ENCODE measurements around the gene DCTN5.

The DCTN5 gene

GRCh38 chr16:23682181-23682580 is 40.9 kb downstream of the DCTN5 start:
- Histone ChIP-seq H3K4me1 (ENCODE audit: control insufficient read depth, insufficient read depth, low read length) (peaks cover 14% of the 10 kb centered on the region), H3K27me3 (ENCODE audit: control insufficient read depth, insufficient read depth, low read length) (no peaks in the 10 kb centered on the region), H3K9ac (ENCODE audit: low read length) (no peak overlapping the region), H3K4me3 (ENCODE audit: low read depth, low read length) (no peak overlapping the region), H3K36me3 (ENCODE audit: control insufficient read depth, insufficient read depth, low read length) (peaks cover 76% of the 10 kb centered on the region), H3K9me3 (ENCODE audit: control insufficient read depth, insufficient read depth, low read depth, low read length) (no peaks in the 10 kb centered on the region), H3K27ac (ENCODE audit: low read depth, low read length) (no peak overlapping the region)

GRCh38 chr16:23683487-23683886 is 42.2 kb downstream of the DCTN5 start:
- Histone ChIP-seq H3K9me3 (ENCODE audit: control insufficient read depth, insufficient read depth, low read depth, low read length) (no peaks in the 10 kb centered on the region), H3K27me3 (ENCODE audit: control insufficient read depth, insufficient read depth, low read length) (no peaks in the 10 kb centered on the region), H3K27ac (ENCODE audit: low read depth, low read length) (no peak overlapping the region), H3K36me3 (ENCODE audit: control insufficient read depth, insufficient read depth, low read length) (peaks cover 89% of the 10 kb centered on the region), H3K4me3 (ENCODE audit: low read depth, low read length) (no peak overlapping the region), H3K4me1 (ENCODE audit: control insufficient read depth, insufficient read depth, low read length) (peaks cover 10% of the 10 kb centered on the region), H3K9ac (ENCODE audit: low read length) (peak overlapping the region; percentile 30)

GRCh38 chr16:23687034-23687808 is 46.0 kb downstream of the DCTN5 start:
- H3K27ac ChIP-seq (ENCODE audit: low read depth, low read length): no peak overlapping the region
- no peak overlapping the region for H3K4me3 ChIP-seq (ENCODE audit: low read depth, low read length)
- H3K9me3 ChIP-seq (ENCODE audit: control insufficient read depth, insufficient read depth, low read depth, low read length): no peaks in the 10 kb centered on the region
- no peaks in the 10 kb centered on the region for H3K27me3 ChIP-seq (ENCODE audit: control insufficient read depth, insufficient read depth, low read length)
- peaks cover 97% of the 10 kb centered on the region for H3K36me3 ChIP-seq (ENCODE audit: control insufficient read depth, insufficient read depth, low read length)
- no peak overlapping the region for H3K9ac ChIP-seq (ENCODE audit: low read length)
- no peaks in the 10 kb centered on the region for H3K4me1 ChIP-seq (ENCODE audit: control insufficient read depth, insufficient read depth, low read length)

GRCh38 chr16:23689442-23690187 is 48.3 kb downstream of the DCTN5 start:
- Histone ChIP-seq H3K4me1 (ENCODE audit: control insufficient read depth, insufficient read depth, low read length) (peaks cover 6% of the 10 kb centered on the region; the same call in 1 of the 2 replicates), H3K27ac (ENCODE audit: low read depth, low read length) (no peak overlapping the region), H3K9me3 (ENCODE audit: control insufficient read depth, insufficient read depth, low read depth, low read length) (no peaks in the 10 kb centered on the region), H3K36me3 (ENCODE audit: control insufficient read depth, insufficient read depth, low read length) (peaks cover 73% of the 10 kb centered on the region), H3K9ac (ENCODE audit: low read length) (no peak overlapping the region), H3K4me3 (ENCODE audit: low read depth, low read length) (no peak overlapping the region), H3K27me3 (ENCODE audit: control insufficient read depth, insufficient read depth, low read length) (no peaks in the 10 kb centered on the region)

GRCh38 chr16:23690771-23691482 is 49.7 kb downstream of the DCTN5 start:
- Histone ChIP-seq H3K27me3 (ENCODE audit: control insufficient read depth, insufficient read depth, low read length) (no peaks in the 10 kb centered on the region), H3K4me1 (ENCODE audit: control insufficient read depth, insufficient read depth, low read length) (peaks cover 6% of the 10 kb centered on the region; the same call in 1 of the 2 replicates), H3K27ac (ENCODE audit: low read depth, low read length) (no peak overlapping the region), H3K36me3 (ENCODE audit: control insufficient read depth, insufficient read depth, low read length) (peaks cover 62% of the 10 kb centered on the region), H3K9me3 (ENCODE audit: control insufficient read depth, insufficient read depth, low read depth, low read length) (no peaks in the 10 kb centered on the region), H3K4me3 (ENCODE audit: low read depth, low read length) (no peak overlapping the region), H3K9ac (ENCODE audit: low read length) (no peak overlapping the region)

- no peak overlapping the region for H3K9ac ChIP-seq (ENCODE audit: low read length)
- H3K9me3 ChIP-seq (ENCODE audit: control insufficient read depth, insufficient read depth, low read depth, low read length): no peaks in the 10 kb centered on the region
- H3K36me3 ChIP-seq (ENCODE audit: control insufficient read depth, insufficient read depth, low read length): peaks cover 54% of the 10 kb centered on the region
- H3K27ac ChIP-seq (ENCODE audit: low read depth, low read length): no peak overlapping the region
- H3K27me3 ChIP-seq (ENCODE audit: control insufficient read depth, insufficient read depth, low read length): no peaks in the 10 kb centered on the region
- no peak overlapping the region for H3K4me3 ChIP-seq (ENCODE audit: low read depth, low read length)
- peaks cover 6% of the 10 kb centered on the region; the same call in 1 of the 2 replicates for H3K4me1 ChIP-seq (ENCODE audit: control insufficient read depth, insufficient read depth, low read length)
These were observed 50.4 kb downstream of the DCTN5 start for GRCh38 chr16:23691483-23692189.

GRCh38 chr16:23692190-23692837 is 51.0 kb downstream of the DCTN5 start:
- peaks cover 6% of the 10 kb centered on the region; the same call in 1 of the 2 replicates for H3K4me1 ChIP-seq (ENCODE audit: control insufficient read depth, insufficient read depth, low read length)
- H3K9ac ChIP-seq (ENCODE audit: low read length): no peak overlapping the region
- H3K9me3 ChIP-seq (ENCODE audit: control insufficient read depth, insufficient read depth, low read depth, low read length): no peaks in the 10 kb centered on the region
- no peak overlapping the region for H3K27ac ChIP-seq (ENCODE audit: low read depth, low read length)
- no peaks in the 10 kb centered on the region for H3K27me3 ChIP-seq (ENCODE audit: control insufficient read depth, insufficient read depth, low read length)
- H3K36me3 ChIP-seq (ENCODE audit: control insufficient read depth, insufficient read depth, low read length): peaks cover 48% of the 10 kb centered on the region
- H3K4me3 ChIP-seq (ENCODE audit: low read depth, low read length): no peak overlapping the region

- H3K4me3 ChIP-seq (ENCODE audit: low read depth, low read length): peak overlapping the region; percentile 58
- peaks cover 28% of the 10 kb centered on the region for H3K36me3 ChIP-seq (ENCODE audit: control insufficient read depth, insufficient read depth, low read length)
- H3K9ac ChIP-seq (ENCODE audit: low read length): peak overlapping the region; percentile 20
- no peak overlapping the region for H3K27ac ChIP-seq (ENCODE audit: low read depth, low read length)
- H3K9me3 ChIP-seq (ENCODE audit: control insufficient read depth, insufficient read depth, low read depth, low read length): no peaks in the 10 kb centered on the region
- no peaks in the 10 kb centered on the region for H3K27me3 ChIP-seq (ENCODE audit: control insufficient read depth, insufficient read depth, low read length)
- peaks cover 6% of the 10 kb centered on the region; the same call in 1 of the 2 replicates for H3K4me1 ChIP-seq (ENCODE audit: control insufficient read depth, insufficient read depth, low read length)
These were observed 53.0 kb downstream of the DCTN5 start for GRCh38 chr16:23694265-23694643.

GRCh38 chr16:23694644-23695373 is 53.5 kb downstream of the DCTN5 start:
- Histone ChIP-seq H3K4me1 (ENCODE audit: control insufficient read depth, insufficient read depth, low read length) (peaks cover 6% of the 10 kb centered on the region; the same call in 1 of the 2 replicates), H3K9me3 (ENCODE audit: control insufficient read depth, insufficient read depth, low read depth, low read length) (no peaks in the 10 kb centered on the region), H3K9ac (ENCODE audit: low read length) (peak overlapping the region; percentile 29), H3K27me3 (ENCODE audit: control insufficient read depth, insufficient read depth, low read length) (no peaks in the 10 kb centered on the region), H3K27ac (ENCODE audit: low read depth, low read length) (no peak overlapping the region), H3K4me3 (ENCODE audit: low read depth, low read length) (peak overlapping the region; percentile 58), H3K36me3 (ENCODE audit: control insufficient read depth, insufficient read depth, low read length) (peaks cover 23% of the 10 kb centered on the region)

- H3K9ac ChIP-seq (ENCODE audit: low read length): no peak overlapping the region
- no peak overlapping the region for H3K4me3 ChIP-seq (ENCODE audit: low read depth, low read length)
- peaks cover 13% of the 10 kb centered on the region for H3K36me3 ChIP-seq (ENCODE audit: control insufficient read depth, insufficient read depth, low read length)
- H3K4me1 ChIP-seq (ENCODE audit: control insufficient read depth, insufficient read depth, low read length): peaks cover 8% of the 10 kb centered on the region
- no peaks in the 10 kb centered on the region for H3K9me3 ChIP-seq (ENCODE audit: control insufficient read depth, insufficient read depth, low read depth, low read length)
- H3K27me3 ChIP-seq (ENCODE audit: control insufficient read depth, insufficient read depth, low read length): no peaks in the 10 kb centered on the region
- no peak overlapping the region for H3K27ac ChIP-seq (ENCODE audit: low read depth, low read length)
These were observed 54.5 kb downstream of the DCTN5 start for GRCh38 chr16:23695756-23696155.
